Measurements from ENCODE around the gene PDE1A.

Gene PDE1A

DNA sequence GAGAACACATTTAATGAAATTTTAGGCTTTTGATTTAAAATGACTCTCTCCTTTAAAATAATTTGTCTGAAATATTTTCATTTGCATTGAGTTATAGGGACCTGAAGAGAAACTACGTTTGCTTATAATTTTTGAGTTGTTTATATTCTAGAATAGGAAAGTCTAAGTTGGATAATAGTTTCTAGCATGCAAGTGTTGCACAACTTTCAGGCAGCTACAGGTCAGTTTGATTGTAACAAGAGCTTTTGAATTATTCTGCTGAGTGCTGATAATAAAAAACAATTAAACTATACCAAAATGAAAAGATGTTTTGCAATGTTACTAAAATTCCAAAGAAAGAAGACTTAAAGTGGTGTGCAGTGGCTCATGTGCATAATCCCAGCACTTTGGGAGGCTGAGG is 71.0 kb downstream of the PDE1A start:
- TF ChIP-seq, protein P1, sequence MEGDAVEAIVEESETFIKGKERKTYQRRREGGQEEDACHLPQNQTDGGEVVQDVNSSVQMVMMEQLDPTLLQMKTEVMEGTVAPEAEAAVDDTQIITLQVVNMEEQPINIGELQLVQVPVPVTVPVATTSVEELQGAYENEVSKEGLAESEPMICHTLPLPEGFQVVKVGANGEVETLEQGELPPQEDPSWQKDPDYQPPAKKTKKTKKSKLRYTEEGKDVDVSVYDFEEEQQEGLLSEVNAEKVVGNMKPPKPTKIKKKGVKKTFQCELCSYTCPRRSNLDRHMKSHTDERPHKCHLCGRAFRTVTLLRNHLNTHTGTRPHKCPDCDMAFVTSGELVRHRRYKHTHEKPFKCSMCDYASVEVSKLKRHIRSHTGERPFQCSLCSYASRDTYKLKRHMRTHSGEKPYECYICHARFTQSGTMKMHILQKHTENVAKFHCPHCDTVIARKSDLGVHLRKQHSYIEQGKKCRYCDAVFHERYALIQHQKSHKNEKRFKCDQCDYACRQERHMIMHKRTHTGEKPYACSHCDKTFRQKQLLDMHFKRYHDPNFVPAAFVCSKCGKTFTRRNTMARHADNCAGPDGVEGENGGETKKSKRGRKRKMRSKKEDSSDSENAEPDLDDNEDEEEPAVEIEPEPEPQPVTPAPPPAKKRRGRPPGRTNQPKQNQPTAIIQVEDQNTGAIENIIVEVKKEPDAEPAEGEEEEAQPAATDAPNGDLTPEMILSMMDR (IDR thresholded peaks at IDR 0.05), result no peak
- DNase-seq (ENCODE audit: low spot score), result no peak
- H3K27ac ChIP-seq, result no peak overlapping the region
- no peak overlapping the region for H3K4me3 ChIP-seq

DNA sequence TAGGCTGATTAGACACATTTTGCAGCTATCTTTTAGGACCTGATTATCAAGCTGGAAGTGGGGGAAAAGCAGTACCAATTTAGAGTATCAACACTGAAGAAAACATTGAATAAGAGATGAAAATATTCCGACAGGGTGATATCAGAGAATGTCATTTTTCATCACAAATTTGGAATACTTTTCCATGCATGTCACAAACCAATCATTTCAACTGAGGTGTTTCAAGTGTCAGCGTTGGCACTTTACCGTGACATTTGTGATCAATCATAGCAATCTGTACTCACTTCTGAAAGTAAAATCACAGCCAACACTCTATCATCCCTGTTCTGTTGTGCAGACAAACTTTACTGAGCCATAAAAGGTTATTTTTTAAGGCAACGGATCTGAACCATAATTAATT is 75.4 kb downstream of the PDE1A start:
- H3K4me3 ChIP-seq, result no peak overlapping the region
- H3K27ac ChIP-seq, result no peak overlapping the region
- TF ChIP-seq, protein P1 (IDR thresholded peaks at IDR 0.05), result no peak
- no peak for DNase-seq (ENCODE audit: low spot score)

DNA sequence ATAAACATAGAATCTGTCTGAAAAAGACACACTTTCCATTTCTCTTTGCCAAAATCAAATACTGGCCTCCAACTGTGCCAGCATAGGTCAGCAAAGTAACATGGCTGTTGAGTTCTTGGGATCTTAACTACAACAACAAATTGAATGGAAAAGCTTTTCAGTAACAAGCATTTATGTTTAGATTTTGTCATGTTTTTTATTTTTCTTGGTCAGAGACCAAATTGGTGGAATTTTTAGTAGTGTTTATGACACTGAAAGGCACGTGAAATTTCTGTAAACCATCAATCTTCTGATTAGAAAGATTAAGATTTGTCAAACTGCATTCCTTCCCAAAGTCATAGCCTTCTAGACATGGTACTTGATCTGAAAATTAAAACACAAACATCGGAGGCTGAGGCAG is 77.6 kb downstream of the PDE1A start:
- peak overlapping the region; percentile 61 to 68 for H3K27ac ChIP-seq

DNA sequence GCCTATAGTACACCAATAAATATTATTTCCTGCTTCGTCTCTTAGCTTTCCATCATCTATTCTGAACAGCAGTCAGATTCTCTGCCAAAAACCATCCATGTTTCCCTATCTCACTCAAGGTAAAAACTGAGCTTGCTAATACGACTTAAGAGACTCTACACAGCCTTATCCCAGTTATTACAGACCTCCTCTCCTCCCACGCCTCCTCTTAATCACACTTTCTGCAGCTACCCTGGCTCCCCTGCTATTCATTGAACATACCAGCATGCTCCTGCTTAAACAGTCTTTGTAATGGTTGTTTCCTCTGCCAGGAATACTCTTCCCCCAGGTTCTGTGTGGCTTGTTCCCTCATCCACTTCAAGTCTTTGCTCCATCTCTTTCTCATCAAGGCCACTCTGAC is 81.5 kb downstream of the PDE1A start:
- no peak for DNase-seq (ENCODE audit: low spot score)
- Histone ChIP-seq H3K27ac (no peak overlapping the region), H3K4me3 (no peak overlapping the region)
- TF ChIP-seq, protein P1 (IDR thresholded peaks at IDR 0.05), result no peak

More for the DNA sequence above, 77.6 kb downstream of the PDE1A start:
- no peak overlapping the region for H3K4me3 ChIP-seq
- TF ChIP-seq, protein P1 (IDR thresholded peaks at IDR 0.05), result no peak
- DNase-seq (ENCODE audit: low spot score), result no peak

DNA sequence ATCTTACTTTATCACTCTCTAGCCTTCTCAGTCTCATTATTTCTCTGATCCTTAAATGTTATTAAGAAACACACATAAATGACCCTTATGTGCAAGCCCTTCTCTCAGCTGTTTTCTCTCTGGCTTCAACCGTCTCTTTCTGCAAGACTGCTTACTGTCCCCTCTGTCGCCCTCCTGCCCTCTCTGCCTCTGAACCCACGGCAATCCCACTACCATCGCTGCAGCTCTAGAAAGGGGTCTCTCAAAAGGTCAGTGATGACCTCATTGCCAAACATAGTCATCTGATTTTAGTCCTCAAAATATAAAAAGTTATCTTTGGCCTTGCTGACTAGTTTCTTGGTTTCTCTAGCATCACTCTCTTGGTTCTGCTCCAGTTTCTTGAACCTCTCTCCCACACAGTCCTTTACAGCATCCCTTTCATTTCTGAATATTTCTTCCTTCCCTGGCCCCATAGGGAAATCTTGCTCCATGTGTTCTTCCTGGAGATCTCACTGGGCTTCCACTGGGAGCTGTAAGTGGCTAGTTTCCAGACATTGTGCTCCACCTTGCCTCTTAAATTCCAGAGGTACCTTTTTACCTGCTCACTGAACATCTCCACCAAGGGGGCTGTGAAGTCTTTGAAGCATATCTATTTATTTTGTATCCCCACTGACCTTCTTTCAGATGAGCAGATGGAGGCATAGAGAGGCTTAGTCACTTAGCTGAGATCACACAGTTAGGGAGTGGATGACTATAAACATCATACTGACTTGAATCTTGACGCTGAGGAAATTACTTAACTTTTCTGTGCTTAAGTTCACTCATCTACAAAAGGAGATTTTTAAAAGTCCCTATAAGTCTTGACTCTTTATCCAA is 96.2 kb downstream of the PDE1A start:
- TF ChIP-seq, protein P1 (IDR thresholded peaks at IDR 0.05), result no peak
- Histone ChIP-seq H3K27ac (peak overlapping the region in 1 of 2 donors; percentile 11), H3K4me3 (no peak overlapping the region)
- DNase-seq (ENCODE audit: low spot score), result no peak

DNA sequence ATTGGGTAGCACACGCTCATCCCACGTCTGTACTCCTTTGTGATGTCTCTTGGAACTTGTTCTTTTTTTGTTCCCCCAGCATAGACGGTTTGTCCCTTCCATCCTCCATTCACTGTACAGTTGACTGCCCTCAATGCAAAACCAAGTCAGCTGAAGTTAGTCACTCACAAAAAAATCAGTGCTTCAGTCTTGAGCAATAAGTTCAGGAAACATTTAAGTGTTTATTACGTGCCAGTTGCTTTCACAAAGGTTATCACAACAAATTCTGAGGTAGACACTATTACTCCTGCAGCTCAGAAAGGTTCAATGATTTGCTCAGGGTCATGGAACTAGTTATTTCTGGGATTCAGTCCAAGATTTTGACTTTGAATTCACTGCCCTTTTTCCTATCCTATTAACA is 102.2 kb downstream of the PDE1A start:
- TF ChIP-seq, protein P1 (IDR thresholded peaks at IDR 0.05), result no peak
- DNase-seq (ENCODE audit: low spot score), result no peak
- Histone ChIP-seq H3K27ac (no peak overlapping the region), H3K4me3 (no peak overlapping the region)

DNA sequence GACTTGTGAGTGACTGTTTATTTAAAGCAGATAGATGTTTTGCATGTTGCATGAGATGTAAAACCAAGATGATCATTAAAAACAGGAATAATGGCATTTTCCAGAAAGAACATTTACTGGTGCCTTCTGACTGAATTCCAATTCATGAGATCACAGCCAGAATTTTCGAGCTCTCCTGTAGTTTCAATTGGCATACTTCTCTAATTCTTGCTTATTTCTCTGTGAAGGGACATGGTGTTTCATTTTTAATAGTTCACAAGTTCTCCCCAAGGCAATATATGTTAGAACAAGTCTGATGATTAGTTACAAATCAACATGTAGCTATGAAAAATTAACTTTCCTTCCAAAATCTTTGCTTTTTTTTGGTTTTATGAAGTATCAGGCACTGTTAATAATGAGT is 105.7 kb downstream of the PDE1A start:
- DNase-seq (ENCODE audit: low spot score), result no peak
- no peak overlapping the region for H3K27ac ChIP-seq
- TF ChIP-seq, protein P1 (IDR thresholded peaks at IDR 0.05), result no peak
- H3K4me3 ChIP-seq, result no peak overlapping the region

Data from coronary artery (tissue), 2 donors.